Measurements from ENCODE around the gene CELSR1. TPM values are rescaled to one million over a fixed set of nuclear protein-coding genes. Genes with fewer than 3 reads are reported as not detected.

CELSR1 gene
- total and polyA plus RNA-seq, 2 of the 13 experiments (the other 11 are each of a cell fraction or from before 2014, with no cell fraction given) = 0.78 to 1.8 TPM

DNA sequence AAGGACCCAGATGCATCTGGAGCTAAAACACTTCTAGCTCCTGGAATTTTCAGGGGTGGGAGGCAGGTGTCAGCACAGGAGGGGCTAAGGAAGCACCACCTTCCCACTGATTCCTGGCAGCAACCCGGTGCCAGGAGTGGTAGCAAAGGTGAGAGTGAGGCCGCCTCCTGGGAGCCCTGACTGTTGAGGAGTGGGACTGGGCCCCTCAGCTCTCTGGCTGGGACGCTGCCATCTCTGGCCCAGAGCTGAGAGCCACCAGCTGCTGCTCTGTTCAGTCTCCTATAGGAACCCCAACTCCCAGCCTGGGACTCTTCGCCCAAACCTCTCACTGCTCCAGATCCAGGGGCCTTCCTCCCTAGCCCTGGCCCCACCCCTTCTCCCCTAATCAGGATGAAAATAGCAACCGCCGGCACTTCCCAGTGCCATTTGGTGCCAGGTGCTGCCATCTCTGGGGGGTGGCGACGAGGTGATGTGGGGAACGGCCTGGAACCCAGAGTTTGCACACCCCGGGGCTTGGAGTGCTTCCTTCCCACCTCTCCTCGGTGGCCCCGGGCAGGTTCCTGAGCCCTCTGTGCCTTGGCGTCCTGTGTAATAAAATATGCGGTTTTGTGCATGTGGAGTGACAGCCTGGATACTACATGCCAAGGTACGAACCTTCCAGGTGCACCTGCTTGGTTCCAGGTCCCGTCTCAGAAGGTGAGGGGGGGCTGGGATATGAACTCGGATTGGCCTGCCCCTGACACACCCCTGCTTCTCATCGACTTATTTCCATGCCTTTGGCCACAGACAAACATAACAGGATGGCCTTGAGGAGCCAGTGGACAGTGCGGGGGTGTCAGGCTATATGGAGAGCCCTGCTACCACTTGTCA lies 35.7 kb upstream of the CELSR1 start:
- intact Hi-C loops (cut with micrococcal nuclease; ENCODE audit: unreplicated experiment) = loop anchor here (10.0 kb wide), 1 partner anchor 162 kb away; the partner anchor contains the start of gene CERK
- TF ChIP-seq, protein P1, sequence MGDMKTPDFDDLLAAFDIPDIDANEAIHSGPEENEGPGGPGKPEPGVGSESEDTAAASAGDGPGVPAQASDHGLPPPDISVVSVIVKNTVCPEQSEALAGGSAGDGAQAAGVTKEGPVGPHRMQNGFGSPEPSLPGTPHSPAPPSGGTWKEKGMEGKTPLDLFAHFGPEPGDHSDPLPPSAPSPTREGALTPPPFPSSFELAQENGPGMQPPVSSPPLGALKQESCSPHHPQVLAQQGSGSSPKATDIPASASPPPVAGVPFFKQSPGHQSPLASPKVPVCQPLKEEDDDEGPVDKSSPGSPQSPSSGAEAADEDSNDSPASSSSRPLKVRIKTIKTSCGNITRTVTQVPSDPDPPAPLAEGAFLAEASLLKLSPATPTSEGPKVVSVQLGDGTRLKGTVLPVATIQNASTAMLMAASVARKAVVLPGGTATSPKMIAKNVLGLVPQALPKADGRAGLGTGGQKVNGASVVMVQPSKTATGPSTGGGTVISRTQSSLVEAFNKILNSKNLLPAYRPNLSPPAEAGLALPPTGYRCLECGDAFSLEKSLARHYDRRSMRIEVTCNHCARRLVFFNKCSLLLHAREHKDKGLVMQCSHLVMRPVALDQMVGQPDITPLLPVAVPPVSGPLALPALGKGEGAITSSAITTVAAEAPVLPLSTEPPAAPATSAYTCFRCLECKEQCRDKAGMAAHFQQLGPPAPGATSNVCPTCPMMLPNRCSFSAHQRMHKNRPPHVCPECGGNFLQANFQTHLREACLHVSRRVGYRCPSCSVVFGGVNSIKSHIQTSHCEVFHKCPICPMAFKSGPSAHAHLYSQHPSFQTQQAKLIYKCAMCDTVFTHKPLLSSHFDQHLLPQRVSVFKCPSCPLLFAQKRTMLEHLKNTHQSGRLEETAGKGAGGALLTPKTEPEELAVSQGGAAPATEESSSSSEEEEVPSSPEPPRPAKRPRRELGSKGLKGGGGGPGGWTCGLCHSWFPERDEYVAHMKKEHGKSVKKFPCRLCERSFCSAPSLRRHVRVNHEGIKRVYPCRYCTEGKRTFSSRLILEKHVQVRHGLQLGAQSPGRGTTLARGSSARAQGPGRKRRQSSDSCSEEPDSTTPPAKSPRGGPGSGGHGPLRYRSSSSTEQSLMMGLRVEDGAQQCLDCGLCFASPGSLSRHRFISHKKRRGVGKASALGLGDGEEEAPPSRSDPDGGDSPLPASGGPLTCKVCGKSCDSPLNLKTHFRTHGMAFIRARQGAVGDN (CRISPR knock-in tag; IDR thresholded peaks at IDR 0.05) = no peak
- TF ChIP-seq NRL (CRISPR knock-in tag; IDR thresholded peaks at IDR 0.05; ENCODE audit: borderline replicate concordance) = no peak
- TF ChIP-seq CENPX (CRISPR knock-in tag; IDR thresholded peaks at IDR 0.05) = no peak
- TF ChIP-seq ZKSCAN5 (CRISPR knock-in tag; IDR thresholded peaks at IDR 0.05) = no peak
- no peak for TF ChIP-seq SMC3 (IDR thresholded peaks at IDR 0.05; ENCODE audit: low read length)
- no peak for TF ChIP-seq JDP2 (CRISPR knock-in tag; IDR thresholded peaks at IDR 0.05; ENCODE audit: borderline replicate concordance)
- TF ChIP-seq, protein P2, sequence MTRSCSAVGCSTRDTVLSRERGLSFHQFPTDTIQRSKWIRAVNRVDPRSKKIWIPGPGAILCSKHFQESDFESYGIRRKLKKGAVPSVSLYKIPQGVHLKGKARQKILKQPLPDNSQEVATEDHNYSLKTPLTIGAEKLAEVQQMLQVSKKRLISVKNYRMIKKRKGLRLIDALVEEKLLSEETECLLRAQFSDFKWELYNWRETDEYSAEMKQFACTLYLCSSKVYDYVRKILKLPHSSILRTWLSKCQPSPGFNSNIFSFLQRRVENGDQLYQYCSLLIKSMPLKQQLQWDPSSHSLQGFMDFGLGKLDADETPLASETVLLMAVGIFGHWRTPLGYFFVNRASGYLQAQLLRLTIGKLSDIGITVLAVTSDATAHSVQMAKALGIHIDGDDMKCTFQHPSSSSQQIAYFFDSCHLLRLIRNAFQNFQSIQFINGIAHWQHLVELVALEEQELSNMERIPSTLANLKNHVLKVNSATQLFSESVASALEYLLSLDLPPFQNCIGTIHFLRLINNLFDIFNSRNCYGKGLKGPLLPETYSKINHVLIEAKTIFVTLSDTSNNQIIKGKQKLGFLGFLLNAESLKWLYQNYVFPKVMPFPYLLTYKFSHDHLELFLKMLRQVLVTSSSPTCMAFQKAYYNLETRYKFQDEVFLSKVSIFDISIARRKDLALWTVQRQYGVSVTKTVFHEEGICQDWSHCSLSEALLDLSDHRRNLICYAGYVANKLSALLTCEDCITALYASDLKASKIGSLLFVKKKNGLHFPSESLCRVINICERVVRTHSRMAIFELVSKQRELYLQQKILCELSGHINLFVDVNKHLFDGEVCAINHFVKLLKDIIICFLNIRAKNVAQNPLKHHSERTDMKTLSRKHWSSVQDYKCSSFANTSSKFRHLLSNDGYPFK (CRISPR knock-in tag; IDR thresholded peaks at IDR 0.05; ENCODE audit: borderline replicate concordance) = no peak
- no peak for TF ChIP-seq NR2C2 (CRISPR knock-in tag; IDR thresholded peaks at IDR 0.05; ENCODE audit: borderline replicate concordance)
- TF ChIP-seq ZSCAN25 (CRISPR knock-in tag; IDR thresholded peaks at IDR 0.05) = peak; percentile 71; the same call in 1 of the 2 replicates
- TF ChIP-seq ZNF546 (CRISPR knock-in tag; conservative IDR thresholded peaks at IDR 0.05) = 0 out of 2 replicates have a peak, but pooled peaks have one; percentile 12
- no peak for TF ChIP-seq TEAD2 (CRISPR knock-in tag; IDR thresholded peaks at IDR 0.05)
- TF ChIP-seq ZNF160 (CRISPR knock-in tag; IDR thresholded peaks at IDR 0.05) = no peak
- no peak for TF ChIP-seq TGIF2 (CRISPR knock-in tag; IDR thresholded peaks at IDR 0.05)
- no peak for TF ChIP-seq ZNF296 (CRISPR knock-in tag; conservative IDR thresholded peaks at IDR 0.05)
- TF ChIP-seq NFATC3 (CRISPR knock-in tag; IDR thresholded peaks at IDR 0.05) = no peak

More for the DNA sequence above, 35.7 kb upstream of the CELSR1 start:
- ATAC-seq = no peak
- ChIA-PET POLR2A (no interaction called here), CTCF (ENCODE audit: low intra/inter-chr PET ratio, low total read pairs) (no interaction called here)
- Histone ChIP-seq H3K4me1 (ENCODE audit: insufficient read depth, low read length) (peaks cover 40% of the 10 kb centered on the region), H3K79me2 (ENCODE audit: insufficient read depth, low read length) (peaks cover 4% of the 10 kb centered on the region), H2AFZ (ENCODE audit: low read length) (no peak overlapping the region), H4K20me1 (ENCODE audit: insufficient read depth, low read length) (no peaks in the 10 kb centered on the region), H3K4me2 (ENCODE audit: low read depth, low read length) (peak overlapping the region; percentile 30; the same call in 1 of the 2 replicates), H3K36me3 (replicated peaks in 1 of 2; ENCODE audit: control insufficient read depth in 1 of 2, insufficient read depth in 2 of 2, low read length in 2 of 2) (no peaks in the 10 kb centered on the region), H3K9me3 (ENCODE audit: low read length) (peaks cover 8% of the 10 kb centered on the region; the same call in 1 of the 2 replicates), H3K27me3 (ENCODE audit: control insufficient read depth in 1 of 2, insufficient read depth in 2 of 2, low read length in 2 of 2) (peaks cover 5 to 11% of the 10 kb centered on the region in 2 experiments; a peak in 3 of 5 replicates), H3K27ac (ENCODE audit: extremely low read length, insufficient read depth, low read length) (no peak overlapping the region), H3K9ac (ENCODE audit: insufficient read depth, low read depth, low read length) (no peak overlapping the region), H3K4me3 (replicated peaks in 1 of 3; ENCODE audit: insufficient read depth in 1 of 3, low read depth in 2 of 3, low read length in 3 of 3) (peak overlapping the region in 1 of 3 experiments; percentile 3; a peak in 1 of 6 replicates)
- WGBS (ENCODE audit: low lambda C conversion rate) = 56% methylated on average over 16 of the region's 19 CpGs
- in situ Hi-C loops (cut with HindIII; ENCODE audit: extremely low pct_ligation_motif_present, low pct_unique_long_range_greater_than_20kb) = loop anchor here (25.0 kb wide), 1 partner anchor 89 kb away; no protein-coding TSS in a partner anchor
- no TSS peak for BruUV-seq (replicated peaks)
- FAIRE-seq = no peak
- DNase-seq (ENCODE audit: low spot score) = no peak
